A673 (cell line): ENCODE results near the gene ATP10A. TPM values are rescaled to one million over a fixed set of nuclear protein-coding genes. Genes with fewer than 3 reads are reported as not detected.

Experiments used
- BruUV-seq: library from RNA; stranded (reverse); fragments of 400-500 nt; replicated peaks from 2 replicates; lab custom pipeline; 2021; lab: Mats Ljungman, UMichigan
- CTCF ChIA-PET: fragments of 300-600 bp; sonication (Branson Sonifier 250); formaldehyde crosslinking; loops from one replicate; lab custom pipeline; 2022; ENCODE audit warnings: antibody characterized with exemption; lab: Charles Lee
- POLR2A ChIA-PET: fragments of 300-600 bp; sonication (Branson Sonifier 250); formaldehyde crosslinking; loops from one replicate; lab custom pipeline; 2022; ENCODE audit warnings: antibody characterized with exemption; ENCODE audit not compliant: low non-redundant PET; lab: Charles Lee
- DNase-seq: peaks from one replicate; pipeline ENCODE4 v3.0.0-alpha.2; 2015; ENCODE audit warnings: low spot score
- H3K27ac ChIP-seq: fragments of 200-600 bp; sonication (generic); 2 replicates; pipeline ENCODE4 v1.5.1; 2016; ENCODE audit warnings: mixed run types, low read depth, mild to moderate bottlenecking, mixed read lengths, antibody characterized with exemption, low read length; ENCODE audit not compliant: poor library complexity, severe bottlenecking
- H3K27me3 ChIP-seq: fragments of 200-600 bp; sonication (generic); replicated peaks from 2 replicates; pipeline ENCODE4 v1.6.1; 2017; ENCODE audit warnings: mixed run types, low read depth, mild to moderate bottlenecking, mixed read lengths, antibody characterized with exemption, low read length; ENCODE audit not compliant: insufficient read depth, poor library complexity
- H3K36me3 ChIP-seq: fragments of 200-600 bp; sonication (generic); 2 replicates; pipeline ENCODE4 v1.6.1; 2016; ENCODE audit warnings: mixed run types, mild to moderate bottlenecking, mixed read lengths, antibody characterized with exemption, low read length; ENCODE audit not compliant: insufficient read depth, poor library complexity, severe bottlenecking
- H3K4me1 ChIP-seq: fragments of 200-600 bp; sonication (generic); 2 replicates; pipeline ENCODE4 v1.6.1; 2017; ENCODE audit warnings: mixed run types, mild to moderate bottlenecking, mixed read lengths, antibody characterized with exemption, low read length; ENCODE audit not compliant: insufficient read depth, poor library complexity, severe bottlenecking
- H3K4me3 ChIP-seq: fragments of 200-600 bp; sonication (generic); 2 replicates; pipeline ENCODE4 v1.5.1; 2016; ENCODE audit warnings: low read depth, mixed run types, mild to moderate bottlenecking, mixed read lengths, low read length; ENCODE audit not compliant: poor library complexity, severe bottlenecking
- H3K9me3 ChIP-seq: fragments of 200-600 bp; sonication (generic); 2 replicates; pipeline ENCODE4 v1.6.1; 2016; ENCODE audit warnings: mixed run types, low read depth, mild to moderate bottlenecking, mixed read lengths, antibody characterized with exemption, low read length; ENCODE audit not compliant: poor library complexity, severe bottlenecking
- EZH2 ChIP-seq: fragments of 200-600 bp; sonication (generic); IDR thresholded peaks from 2 replicates; pipeline ENCODE4 v1.6.1; 2017; ENCODE audit warnings: borderline replicate concordance, low read depth, mild to moderate bottlenecking, mixed read lengths, antibody characterized with exemption, low read length; ENCODE audit not compliant: poor library complexity, severe bottlenecking
- intact Hi-C: fragments of 100-400 bp; cut with micrococcal nuclease; formaldehyde crosslinking; loops from one replicate; pipeline ENCODE4 v1.10.0; 2022; ENCODE audit not compliant: unreplicated experiment
- total RNA-seq: library from RNA; stranded (reverse); gene quantifications from 2 replicates; pipeline ENCODE4 v1.2.3, GENCODE V29; 2021
- TF ChIP-seq, protein P1 (sequence below): fragments of 300-800, 200-600 bp; sonication (generic); conservative IDR thresholded peaks from 2 replicates; pipeline ENCODE4 v1.5.1; 2017; ENCODE audit warnings: low read depth, mild to moderate bottlenecking, antibody characterized with exemption, low read length, moderate library complexity, mixed read lengths

The ATP10A gene
- total RNA-seq, 1 experiment from 2014 or later = not detected

DNA sequence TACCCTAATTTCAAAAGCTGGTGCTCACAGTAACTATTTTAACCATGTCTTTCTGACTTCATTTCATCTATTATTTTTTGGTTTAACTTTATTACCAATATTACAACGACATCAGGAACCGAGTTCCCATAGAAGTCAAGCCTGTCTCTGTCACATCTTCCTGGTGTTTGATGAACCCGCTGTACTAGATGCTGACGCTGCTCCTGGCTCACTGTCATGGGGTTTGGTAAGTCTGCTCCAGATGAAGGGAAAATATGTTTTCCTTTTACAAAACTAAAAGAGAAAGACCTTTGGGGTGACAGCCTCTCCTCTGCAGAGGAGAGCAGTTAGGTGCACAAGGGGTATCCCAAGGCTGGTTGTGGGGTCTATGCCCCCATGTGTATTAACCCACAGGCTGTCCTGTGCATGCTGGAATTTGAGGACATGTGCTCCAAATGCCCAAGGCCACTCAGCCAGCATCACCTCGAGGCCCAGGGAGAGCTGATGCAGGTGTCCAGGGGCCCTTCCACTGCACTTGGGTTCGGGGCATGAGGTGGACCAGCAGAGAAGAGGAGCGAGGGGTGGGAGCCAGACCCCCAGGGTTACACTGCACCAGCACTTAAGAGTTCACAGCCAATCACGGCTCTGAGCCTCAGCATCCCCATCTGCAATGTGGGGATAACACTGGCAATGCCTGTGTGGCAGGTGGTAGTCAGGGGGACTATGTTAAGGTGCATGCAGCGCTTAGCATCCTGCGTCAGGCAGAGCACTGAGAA, 62.2 kb downstream of the ATP10A start:
- intact Hi-C loops = no loop called here
- TF ChIP-seq EZH2 = no peak
- TF ChIP-seq, protein P1, sequence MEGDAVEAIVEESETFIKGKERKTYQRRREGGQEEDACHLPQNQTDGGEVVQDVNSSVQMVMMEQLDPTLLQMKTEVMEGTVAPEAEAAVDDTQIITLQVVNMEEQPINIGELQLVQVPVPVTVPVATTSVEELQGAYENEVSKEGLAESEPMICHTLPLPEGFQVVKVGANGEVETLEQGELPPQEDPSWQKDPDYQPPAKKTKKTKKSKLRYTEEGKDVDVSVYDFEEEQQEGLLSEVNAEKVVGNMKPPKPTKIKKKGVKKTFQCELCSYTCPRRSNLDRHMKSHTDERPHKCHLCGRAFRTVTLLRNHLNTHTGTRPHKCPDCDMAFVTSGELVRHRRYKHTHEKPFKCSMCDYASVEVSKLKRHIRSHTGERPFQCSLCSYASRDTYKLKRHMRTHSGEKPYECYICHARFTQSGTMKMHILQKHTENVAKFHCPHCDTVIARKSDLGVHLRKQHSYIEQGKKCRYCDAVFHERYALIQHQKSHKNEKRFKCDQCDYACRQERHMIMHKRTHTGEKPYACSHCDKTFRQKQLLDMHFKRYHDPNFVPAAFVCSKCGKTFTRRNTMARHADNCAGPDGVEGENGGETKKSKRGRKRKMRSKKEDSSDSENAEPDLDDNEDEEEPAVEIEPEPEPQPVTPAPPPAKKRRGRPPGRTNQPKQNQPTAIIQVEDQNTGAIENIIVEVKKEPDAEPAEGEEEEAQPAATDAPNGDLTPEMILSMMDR = no peak
- POLR2A ChIA-PET = no interaction called here
- BruUV-seq = no TSS peak
- H3K27ac ChIP-seq = no peak overlapping the region
- H3K27me3 ChIP-seq = no peaks in the 10 kb centered on the region
- H3K4me3 ChIP-seq = no peak overlapping the region
- H3K9me3 ChIP-seq = peaks cover 20% of the 10 kb centered on the region
- H3K36me3 ChIP-seq = no peaks in the 10 kb centered on the region
- no peak for DNase-seq
- H3K4me1 ChIP-seq = no peaks in the 10 kb centered on the region
- CTCF ChIA-PET = no interaction called here

DNA sequence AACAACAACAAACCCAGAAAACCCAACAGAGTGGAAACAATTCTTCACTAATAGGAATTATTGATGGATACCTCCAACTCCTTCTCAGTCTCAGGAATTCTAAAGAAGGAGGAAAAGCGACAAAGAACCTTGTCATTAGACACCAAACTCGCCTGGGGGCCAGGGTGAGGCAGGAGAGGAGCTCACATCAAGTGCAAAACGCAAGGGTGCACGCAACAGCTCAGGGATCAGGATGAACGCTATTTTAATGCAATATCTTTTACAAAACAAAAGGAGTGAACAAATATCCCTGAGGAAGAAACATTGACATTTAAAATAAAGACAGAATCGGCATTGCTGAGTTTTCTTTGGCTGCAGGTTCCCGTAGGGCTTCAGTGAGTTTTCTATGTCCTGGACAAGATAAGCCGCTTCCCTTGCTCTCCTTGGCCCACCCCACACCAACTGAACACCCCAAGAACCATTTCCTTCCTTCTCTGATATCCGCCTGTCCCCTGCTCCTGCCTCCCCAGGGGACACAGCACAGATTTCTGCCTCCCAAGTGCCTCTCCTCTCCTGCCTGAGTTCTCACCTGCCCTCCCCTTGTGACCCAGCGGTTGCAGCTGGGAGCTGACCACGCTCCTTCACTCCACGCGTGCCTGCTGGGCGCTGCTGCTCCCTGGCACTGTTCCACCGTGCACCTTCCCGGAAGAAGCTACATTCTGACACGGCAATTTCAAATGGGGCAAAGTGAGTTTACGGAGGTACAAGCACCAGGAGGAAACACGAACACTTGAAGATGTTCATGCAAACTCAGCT, 63.0 kb downstream of the ATP10A start:
- Histone ChIP-seq H3K27me3 (no peaks in the 10 kb centered on the region), H3K4me3 (no peak overlapping the region), H3K27ac (no peak overlapping the region), H3K9me3 (peaks cover 20% of the 10 kb centered on the region), H3K36me3 (no peaks in the 10 kb centered on the region), H3K4me1 (no peaks in the 10 kb centered on the region)
- TF ChIP-seq, protein P1 = no peak
- no peak for TF ChIP-seq EZH2
- no peak for DNase-seq
- no TSS peak for BruUV-seq
- intact Hi-C loops = no loop called here
- CTCF ChIA-PET = no interaction called here
- POLR2A ChIA-PET = no interaction called here

DNA sequence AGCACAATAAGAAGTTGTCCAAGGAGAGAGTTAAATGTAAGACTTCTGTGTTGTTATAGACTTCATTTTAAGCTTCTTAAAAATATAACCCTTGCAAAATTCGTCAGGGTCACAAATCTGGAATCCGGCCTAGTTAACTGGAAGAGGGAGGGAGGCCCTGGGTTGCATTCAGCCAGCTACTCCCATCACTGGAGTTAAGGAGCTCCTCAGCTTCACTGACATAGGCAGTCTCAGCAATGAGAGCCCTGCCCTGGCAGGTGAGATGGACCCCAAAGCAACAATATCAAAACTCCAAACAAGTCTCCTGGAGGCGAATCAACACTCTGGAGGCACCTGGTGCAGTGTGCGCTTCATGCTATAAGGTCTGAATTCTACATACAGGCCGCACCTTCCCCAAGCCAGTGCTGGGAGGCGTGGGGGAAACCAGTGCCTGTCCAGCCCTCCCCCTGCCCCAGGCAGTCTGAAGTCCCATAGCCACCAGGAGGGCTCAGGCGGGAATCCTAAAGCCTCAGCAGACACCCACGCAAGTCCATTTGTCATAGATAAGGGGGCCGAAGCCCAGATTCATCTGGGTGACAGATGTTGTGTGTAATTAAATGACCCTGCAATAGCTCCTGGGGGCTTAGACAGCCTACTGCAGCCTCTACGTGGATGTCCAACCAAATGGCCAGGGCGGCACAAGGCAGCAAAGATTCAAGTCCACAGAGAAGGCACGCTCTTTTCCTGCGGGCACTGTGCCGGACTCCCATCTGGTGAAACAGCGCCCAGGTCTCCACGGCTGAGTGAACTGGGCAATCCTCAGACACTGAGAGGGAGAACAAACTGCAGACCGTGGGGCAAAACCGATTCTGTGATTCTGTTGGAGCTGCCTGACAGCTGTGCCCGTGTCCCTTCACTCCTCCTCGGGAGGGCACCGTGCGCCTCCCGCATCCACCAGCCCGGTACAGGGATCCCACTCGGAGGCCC, 64.9 kb downstream of the ATP10A start:
- no peak for DNase-seq
- Histone ChIP-seq H3K4me1 (no peaks in the 10 kb centered on the region), H3K9me3 (peaks cover 15% of the 10 kb centered on the region), H3K4me3 (no peak overlapping the region), H3K27ac (no peak overlapping the region), H3K27me3 (no peaks in the 10 kb centered on the region), H3K36me3 (no peaks in the 10 kb centered on the region)
- BruUV-seq = no TSS peak
- POLR2A ChIA-PET = no interaction called here
- TF ChIP-seq, protein P1 = no peak
- no peak for TF ChIP-seq EZH2
- intact Hi-C loops = no loop called here
- CTCF ChIA-PET = no interaction called here
